T1000 (cell line): ENCODE data around the gene HMOX1.

Experiments
- DNase-seq: peaks from one replicate; lab custom pipeline; 2025; ENCODE audit warnings: mixed read lengths; lab: John Stamatoyannopoulos, UW

The HMOX1 gene

GRCh38 chr22:35380537-35381423 lies at the start of gene HMOX1:
Gene HMOX1, plus strand, starts transcription at chr22:35381096. Its CDS starts 78 bp downstream, at chr22:35381174.
- DNase-seq, result peak; percentile 83

GRCh38 chr22:35332278-35332677 lies 48.6 kb upstream of the HMOX1 start:
- no peak for DNase-seq

- no peak for DNase-seq
Observed at GRCh38 chr22:35333220-35333619, 47.7 kb upstream of the HMOX1 start.

GRCh38 chr22:35334004-35334403 lies 46.9 kb upstream of the HMOX1 start:
- no peak for DNase-seq

GRCh38 chr22:35335468-35335867 lies 45.4 kb upstream of the HMOX1 start:
- no peak for DNase-seq

- DNase-seq, result no peak
Observed at GRCh38 chr22:35335936-35336781, 44.7 kb upstream of the HMOX1 start.

- DNase-seq, result no peak
Observed at GRCh38 chr22:35337932-35338331, 43.0 kb upstream of the HMOX1 start.

GRCh38 chr22:35341090-35341874 lies 39.6 kb upstream of the HMOX1 start:
- no peak for DNase-seq

- DNase-seq, result no peak
Observed at GRCh38 chr22:35342390-35342789, 38.5 kb upstream of the HMOX1 start.

- DNase-seq, result no peak
Observed at GRCh38 chr22:35343664-35344550, 37.0 kb upstream of the HMOX1 start.

- DNase-seq, result no peak
Observed at GRCh38 chr22:35344956-35345690, 35.8 kb upstream of the HMOX1 start.

GRCh38 chr22:35345808-35346505 lies 34.9 kb upstream of the HMOX1 start:
- DNase-seq, result no peak

- no peak for DNase-seq
Observed at GRCh38 chr22:35346596-35347220, 34.2 kb upstream of the HMOX1 start.

- DNase-seq, result no peak
Observed at GRCh38 chr22:35347462-35347861, 33.4 kb upstream of the HMOX1 start.

- DNase-seq, result no peak
Observed at GRCh38 chr22:35348026-35348590, 32.8 kb upstream of the HMOX1 start.

- DNase-seq, result no peak
Observed at GRCh38 chr22:35348703-35349102, 32.2 kb upstream of the HMOX1 start.

- no peak for DNase-seq
Observed at GRCh38 chr22:35349368-35349703, 31.6 kb upstream of the HMOX1 start.

- DNase-seq, result no peak
Observed at GRCh38 chr22:35349704-35350538, 31.0 kb upstream of the HMOX1 start.
